Keratinocyte (primary cell): ENCODE data around the gene CCT7. TPM values are rescaled to one million over a fixed set of nuclear protein-coding genes. Genes with fewer than 3 reads are reported as not detected.

Experiments used
- DNase-seq: peaks from one replicate; pipeline ENCODE4 v3.0.0-alpha.2; 2011; ENCODE audit warnings: low read depth, missing footprints, low spot score
- FAIRE-seq: peaks from 2 replicates; lab custom pipeline; 2011; peaks lifted over from hg19 to GRCh38; lab: Jason Lieb, UNC
- H2AFZ ChIP-seq: 2 replicates; pipeline ENCODE4 v1.6.0; 2012; ENCODE audit warnings: low read length, control low read depth, inconsistent platforms; ENCODE audit not compliant: control insufficient read depth
- H3K27ac ChIP-seq: 2 replicates; pipeline ENCODE4 v1.5.1; 2011; ENCODE audit warnings: low read length; ENCODE audit not compliant: control insufficient read depth, insufficient read depth
- H3K27me3 ChIP-seq: 3 replicates; pipeline ENCODE4 v1.6.0; 2011; ENCODE audit warnings: low read length; ENCODE audit not compliant: control insufficient read depth, insufficient read depth; ENCODE audit errors: extremely low read depth
- H3K36me3 ChIP-seq, 2 experiments: 2 replicates in 1 of 2; 3 replicates in 1 of 2; pipeline ENCODE4 v1.5.1; 2011; ENCODE audit warnings: low read length in 2 of 2, mild to moderate bottlenecking in 1 of 2; ENCODE audit not compliant: control insufficient read depth in 2 of 2, insufficient read depth in 2 of 2; ENCODE audit errors: extremely low read depth in 1 of 2
- H3K4me1 ChIP-seq: 3 replicates; pipeline ENCODE4 v1.5.1; 2011; ENCODE audit warnings: low read length; ENCODE audit not compliant: control insufficient read depth, insufficient read depth; ENCODE audit errors: extremely low read depth
- H3K4me2 ChIP-seq: 3 replicates; pipeline ENCODE4 v1.6.0; 2011; ENCODE audit warnings: low read depth, low read length; ENCODE audit not compliant: control insufficient read depth, insufficient read depth; ENCODE audit errors: extremely low read depth
- H3K4me3 ChIP-seq, 3 experiments: fragments of 200-600 bp in 1 of 3; sonication (generic) in 1 of 3; 2 replicates in 2 of 3; 3 replicates in 1 of 3; pipeline ENCODE4 v1.5.1; 2011 to 2016; ENCODE audit warnings: low read length in 3 of 3, mild to moderate bottlenecking in 3 of 3, control low read depth in 2 of 3, inconsistent platforms in 1 of 3, low read depth in 1 of 3, mixed read lengths in 1 of 3, mixed run types in 1 of 3, moderate library complexity in 1 of 3; ENCODE audit not compliant: control insufficient read depth in 2 of 3, insufficient read depth in 2 of 3; ENCODE audit errors: extremely low read depth in 1 of 3
- H3K79me2 ChIP-seq: 2 replicates; pipeline ENCODE4 v1.6.0; 2012; ENCODE audit warnings: low read length; ENCODE audit not compliant: control insufficient read depth, insufficient read depth
- H3K9ac ChIP-seq: 3 replicates; pipeline ENCODE4 v1.6.0; 2011; ENCODE audit warnings: low read length; ENCODE audit not compliant: control insufficient read depth, insufficient read depth; ENCODE audit errors: extremely low read depth
- H3K9me1 ChIP-seq: 3 replicates; pipeline ENCODE4 v1.6.0; 2011; ENCODE audit warnings: low read length; ENCODE audit not compliant: control insufficient read depth, insufficient read depth; ENCODE audit errors: extremely low read depth
- H3K9me3 ChIP-seq: 2 replicates; pipeline ENCODE4 v1.5.1; 2012; ENCODE audit warnings: low read depth, low read length; ENCODE audit not compliant: control insufficient read depth
- H4K20me1 ChIP-seq: 3 replicates; pipeline ENCODE4 v1.6.0; 2011; ENCODE audit warnings: low read length; ENCODE audit not compliant: control insufficient read depth, insufficient read depth; ENCODE audit errors: extremely low read depth
- EZH2 ChIP-seq: IDR thresholded peaks from one replicate; pipeline ENCODE4 v1.6.1; 2012; ENCODE audit warnings: inconsistent platforms, mild to moderate bottlenecking, low read length, moderate library complexity
- dilution Hi-C: fragments of 300-500 bp; cut with MboI; formaldehyde crosslinking; loops from one replicate; pipeline ENCODE4 v1.7.0; 2020; ENCODE audit warnings: low sequenced_read_pairs; ENCODE audit not compliant: extremely low pct_ligation_motif_present
- polyA minus RNA-seq, 3 experiments: library from RNA; depleted of rRNA, polyadenylated mRNA; stranded (reverse); fragments of >200 nt; gene quantifications; 1 replicate in 1 of 3; 2 replicates in 1 of 3; 3 replicates in 1 of 3; pipeline ENCODE4 v1.2.3, GENCODE V29; 2011
- polyA plus RNA-seq, 5 experiments: library from polyadenylated mRNA; depleted of rRNA in 3 of 5; stranded (reverse) in 3 of 5; stranded (forward) in 1 of 5; unstranded in 1 of 5; fragments of >200 nt; gene quantifications; 1 replicate in 1 of 5; 2 replicates in 3 of 5; 3 replicates in 1 of 5; pipeline versions ENCODE4 v1.2.1 to v1.2.3, GENCODE V29; 2011 to 2012; ENCODE audit warnings: missing spikeins in 2 of 5, low read depth in 1 of 5, low replicate concordance in 1 of 5
- TF ChIP-seq, protein P1 (sequence below), 3 experiments: IDR thresholded peaks in 1 of 3; conservative IDR thresholded peaks in 1 of 3; optimal IDR thresholded peaks in 1 of 3; 2 replicates in 2 of 3; 3 replicates in 1 of 3; pipeline versions ENCODE3 to v1.5.1; 2011; ENCODE audit warnings: low read length in 3 of 3, mild to moderate bottlenecking in 3 of 3, moderate library complexity in 2 of 3, control low read depth in 1 of 3, inconsistent platforms in 1 of 3; ENCODE audit not compliant: insufficient read depth in 2 of 3; ENCODE audit errors: extremely low read depth in 1 of 3

Gene CCT7
- polyA plus RNA-seq: 329 to 378 TPM (median 357 TPM) in 3 replicates
- polyA plus RNA-seq (2011; ENCODE audit: low read depth): 432 TPM
- 284 and 359 TPM in 2 replicates for polyA plus RNA-seq (2011; cell fraction: cytosol; rRNA removed)
- 233 and 249 TPM in 2 replicates for polyA plus RNA-seq (2011; cell fraction: nucleus; rRNA removed)
- polyA plus RNA-seq (2012; ENCODE audit: low replicate concordance): 225 and 369 TPM in 2 replicates
- 337 to 463 TPM (median 392 TPM) in 3 replicates for polyA minus RNA-seq
- polyA minus RNA-seq (2011; cell fraction: cytosol; rRNA and poly(A)+ RNA removed): 226 TPM
- polyA minus RNA-seq (2011; cell fraction: nucleus; rRNA and poly(A)+ RNA removed): 94.9 and 135 TPM in 2 replicates

GRCh38 chr2:73233932-73234832 is at the start of gene CCT7:
Gene CCT7 (plus strand): TSS chr2:73234308. CDS start chr2:73234379, 71 bp downstream.
- Histone ChIP-seq H4K20me1 (peaks cover 22% of the 10 kb centered on the region), H3K27me3 (no peaks in the 10 kb centered on the region), H3K27ac (peak within 1 kb of the TSS; percentile 90), H3K36me3 (peaks cover 9 to 12% of the 10 kb centered on the region in 2 experiments), H3K4me3 (peak within 1 kb of the TSS; percentile 72 to 91 (median 79)), H3K79me2 (peaks cover 51% of the 10 kb centered on the region), H3K9me1 (peaks cover 4% of the 10 kb centered on the region), H3K9ac (peak within 1 kb of the TSS; percentile 85), H3K9me3 (no peaks in the 10 kb centered on the region), H2AFZ (peak within 1 kb of the TSS; percentile 98), H3K4me2 (peak within 1 kb of the TSS; percentile 95), H3K4me1 (peaks cover 26% of the 10 kb centered on the region)
- DNase-seq: no peak
- no peak for FAIRE-seq
- TF ChIP-seq, protein P1, sequence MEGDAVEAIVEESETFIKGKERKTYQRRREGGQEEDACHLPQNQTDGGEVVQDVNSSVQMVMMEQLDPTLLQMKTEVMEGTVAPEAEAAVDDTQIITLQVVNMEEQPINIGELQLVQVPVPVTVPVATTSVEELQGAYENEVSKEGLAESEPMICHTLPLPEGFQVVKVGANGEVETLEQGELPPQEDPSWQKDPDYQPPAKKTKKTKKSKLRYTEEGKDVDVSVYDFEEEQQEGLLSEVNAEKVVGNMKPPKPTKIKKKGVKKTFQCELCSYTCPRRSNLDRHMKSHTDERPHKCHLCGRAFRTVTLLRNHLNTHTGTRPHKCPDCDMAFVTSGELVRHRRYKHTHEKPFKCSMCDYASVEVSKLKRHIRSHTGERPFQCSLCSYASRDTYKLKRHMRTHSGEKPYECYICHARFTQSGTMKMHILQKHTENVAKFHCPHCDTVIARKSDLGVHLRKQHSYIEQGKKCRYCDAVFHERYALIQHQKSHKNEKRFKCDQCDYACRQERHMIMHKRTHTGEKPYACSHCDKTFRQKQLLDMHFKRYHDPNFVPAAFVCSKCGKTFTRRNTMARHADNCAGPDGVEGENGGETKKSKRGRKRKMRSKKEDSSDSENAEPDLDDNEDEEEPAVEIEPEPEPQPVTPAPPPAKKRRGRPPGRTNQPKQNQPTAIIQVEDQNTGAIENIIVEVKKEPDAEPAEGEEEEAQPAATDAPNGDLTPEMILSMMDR (optimal IDR thresholded peaks at IDR 0.05 in 1 of 3, IDR thresholded peaks at IDR 0.05 in 1 of 3, conservative IDR thresholded peaks at IDR 0.05 in 1 of 3; ENCODE audit: extremely low read depth in 1 of 3, insufficient read depth in 2 of 3, low read length in 3 of 3): no peak
- no peak for TF ChIP-seq EZH2
- dilution Hi-C loops: no loop called here

DNA sequence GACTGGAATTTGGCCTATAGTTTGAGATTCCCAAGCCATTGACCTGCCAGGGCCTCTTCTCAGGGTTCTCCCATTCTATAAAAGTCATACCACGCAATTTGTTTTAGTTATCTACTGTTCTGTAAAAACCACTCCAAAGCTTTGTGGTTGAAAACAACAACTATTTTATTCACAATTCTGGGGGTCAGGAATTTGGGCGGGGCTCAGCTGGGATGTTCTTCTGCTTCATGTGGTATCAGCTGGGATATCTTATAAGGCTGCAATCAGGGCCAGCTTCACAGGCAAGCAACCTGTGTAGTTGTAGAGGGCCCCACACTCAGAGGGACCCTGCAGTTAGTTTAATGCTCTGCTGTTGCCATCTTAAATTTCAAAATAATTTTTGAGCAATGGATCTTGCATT is 48.1 kb upstream of the CCT7 start:
- dilution Hi-C loops: no loop called here
- peaks cover 16% of the 10 kb centered on the region for H3K27me3 ChIP-seq
- no peak for TF ChIP-seq EZH2

More for the DNA sequence above, 48.1 kb upstream of the CCT7 start:
- no peak overlapping the region for H3K4me3 ChIP-seq
- no peaks in the 10 kb centered on the region for H4K20me1 ChIP-seq
- H3K36me3 ChIP-seq: no peaks in the 10 kb centered on the region
- no peak overlapping the region for H3K9ac ChIP-seq
- no peaks in the 10 kb centered on the region for H3K4me1 ChIP-seq
- H3K79me2 ChIP-seq: no peaks in the 10 kb centered on the region
- no peak for FAIRE-seq
- H3K9me3 ChIP-seq: no peaks in the 10 kb centered on the region
- H2AFZ ChIP-seq: no peak overlapping the region
- H3K4me2 ChIP-seq: no peak overlapping the region
- no peak for DNase-seq
- H3K9me1 ChIP-seq: no peaks in the 10 kb centered on the region
- no peak overlapping the region for H3K27ac ChIP-seq
